C4-2B (cell line): ENCODE data around the gene CNTNAP5.

Experiments
- H3K27ac ChIP-seq: fragments of 450-650 bp; 2 replicates; pipeline ENCODE4 v1.5.1; 2017
- ZFX ChIP-seq: fragments of 450-650 bp; IDR thresholded peaks from 2 replicates; pipeline ENCODE4 v1.6.1; 2017
- TF ChIP-seq, protein P1 (sequence below): fragments of 450-650 bp; conservative IDR thresholded peaks from 2 replicates; pipeline ENCODE4 v1.5.1; 2017; ENCODE audit warnings: mild to moderate bottlenecking

Gene CNTNAP5

DNA sequence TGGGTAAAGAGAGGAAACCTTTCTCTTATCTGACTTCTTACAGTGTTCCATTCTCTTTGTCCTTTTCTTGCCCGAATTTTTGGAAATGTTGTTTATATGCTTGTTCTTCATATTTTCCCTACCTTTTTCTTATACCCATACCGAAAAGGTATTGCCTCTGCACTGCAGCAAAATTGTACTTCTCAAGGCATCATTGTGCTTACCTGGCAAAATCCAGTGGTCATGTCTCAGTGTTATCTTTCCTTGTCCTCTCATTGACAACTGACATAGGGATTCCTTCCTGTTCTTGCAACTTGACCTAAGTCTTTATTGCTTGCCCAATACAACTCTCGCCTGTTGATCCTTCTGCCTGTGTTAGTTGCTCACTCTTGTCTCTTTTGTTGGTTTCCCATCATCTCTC is 842.2 kb downstream of the CNTNAP5 start:
- TF ChIP-seq ZFX: no peak
- TF ChIP-seq, protein P1, sequence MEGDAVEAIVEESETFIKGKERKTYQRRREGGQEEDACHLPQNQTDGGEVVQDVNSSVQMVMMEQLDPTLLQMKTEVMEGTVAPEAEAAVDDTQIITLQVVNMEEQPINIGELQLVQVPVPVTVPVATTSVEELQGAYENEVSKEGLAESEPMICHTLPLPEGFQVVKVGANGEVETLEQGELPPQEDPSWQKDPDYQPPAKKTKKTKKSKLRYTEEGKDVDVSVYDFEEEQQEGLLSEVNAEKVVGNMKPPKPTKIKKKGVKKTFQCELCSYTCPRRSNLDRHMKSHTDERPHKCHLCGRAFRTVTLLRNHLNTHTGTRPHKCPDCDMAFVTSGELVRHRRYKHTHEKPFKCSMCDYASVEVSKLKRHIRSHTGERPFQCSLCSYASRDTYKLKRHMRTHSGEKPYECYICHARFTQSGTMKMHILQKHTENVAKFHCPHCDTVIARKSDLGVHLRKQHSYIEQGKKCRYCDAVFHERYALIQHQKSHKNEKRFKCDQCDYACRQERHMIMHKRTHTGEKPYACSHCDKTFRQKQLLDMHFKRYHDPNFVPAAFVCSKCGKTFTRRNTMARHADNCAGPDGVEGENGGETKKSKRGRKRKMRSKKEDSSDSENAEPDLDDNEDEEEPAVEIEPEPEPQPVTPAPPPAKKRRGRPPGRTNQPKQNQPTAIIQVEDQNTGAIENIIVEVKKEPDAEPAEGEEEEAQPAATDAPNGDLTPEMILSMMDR: no peak
- H3K27ac ChIP-seq: no peak overlapping the region

DNA sequence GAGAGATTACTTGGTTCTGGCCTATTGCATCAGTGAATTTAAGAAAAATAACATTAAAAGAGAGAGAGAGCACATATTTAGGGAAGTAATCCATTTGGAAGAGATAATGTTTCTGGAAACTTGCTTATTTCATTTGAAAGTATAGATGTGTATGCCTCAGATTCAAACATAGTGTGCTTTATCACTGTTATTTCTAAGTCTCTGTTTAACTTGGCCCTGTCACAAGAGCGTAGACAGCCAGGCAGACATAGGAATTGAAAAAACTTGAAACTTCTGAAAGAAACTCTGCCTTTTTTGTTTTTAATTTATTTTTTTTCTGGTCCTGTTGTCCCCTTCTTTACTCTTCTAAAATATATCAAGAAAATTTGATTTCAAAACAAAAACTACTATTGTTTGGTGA is 849.1 kb downstream of the CNTNAP5 start:
- H3K27ac ChIP-seq: no peak overlapping the region
- TF ChIP-seq ZFX: no peak
- TF ChIP-seq, protein P1: no peak

DNA sequence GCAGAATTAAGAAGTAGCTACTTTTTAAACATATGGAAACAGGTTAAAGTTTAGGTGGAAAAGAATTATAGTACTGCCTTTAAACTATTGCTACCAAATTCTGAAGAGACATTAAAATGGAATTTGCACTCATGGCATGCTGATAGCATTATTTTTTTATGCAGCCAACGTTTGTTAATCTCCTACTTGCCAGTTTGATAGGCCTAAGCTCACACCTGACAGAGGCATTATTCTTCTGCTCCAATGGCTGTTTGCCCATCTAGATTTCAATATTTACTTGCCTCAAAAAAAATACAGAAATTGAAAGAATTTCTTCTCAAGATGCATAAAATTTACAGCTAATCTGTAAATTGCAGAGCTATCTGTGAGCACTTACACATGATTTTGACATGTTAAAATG is 849.6 kb downstream of the CNTNAP5 start:
- H3K27ac ChIP-seq: no peak overlapping the region

DNA sequence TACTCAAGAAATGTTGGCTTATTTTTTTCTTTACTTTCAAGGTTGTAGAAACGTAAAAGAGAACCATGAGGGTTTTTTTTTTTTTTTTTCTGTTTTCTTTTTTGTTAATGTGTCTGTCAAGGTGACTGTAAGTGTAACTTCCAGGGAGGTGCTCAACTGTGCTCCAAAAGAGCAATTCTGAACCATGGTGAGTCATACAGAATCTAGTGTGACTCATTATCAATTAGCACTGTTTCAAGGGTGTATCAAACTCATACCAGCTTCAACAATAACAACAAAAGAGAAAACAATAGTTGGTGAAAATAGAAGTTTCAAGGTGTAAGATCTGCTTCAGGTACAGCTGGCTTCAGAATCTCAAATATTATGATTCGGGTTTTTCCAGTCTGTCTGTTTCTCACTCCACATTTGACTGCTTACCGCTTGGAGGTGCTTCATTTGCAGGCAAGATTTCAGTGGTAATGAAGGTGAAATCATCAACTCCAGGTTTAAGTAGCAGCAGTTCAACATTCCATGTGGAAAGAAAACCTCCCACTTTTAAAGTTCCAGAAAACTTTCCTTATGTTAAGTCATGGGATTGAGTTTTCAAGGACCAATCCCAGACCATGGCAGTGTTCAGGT is 850.6 kb downstream of the CNTNAP5 start:
- TF ChIP-seq ZFX: no peak
- TF ChIP-seq, protein P1: no peak
- H3K27ac ChIP-seq: no peak overlapping the region

More for the DNA sequence above, 849.6 kb downstream of the CNTNAP5 start:
- TF ChIP-seq, protein P1: no peak
- no peak for TF ChIP-seq ZFX

DNA sequence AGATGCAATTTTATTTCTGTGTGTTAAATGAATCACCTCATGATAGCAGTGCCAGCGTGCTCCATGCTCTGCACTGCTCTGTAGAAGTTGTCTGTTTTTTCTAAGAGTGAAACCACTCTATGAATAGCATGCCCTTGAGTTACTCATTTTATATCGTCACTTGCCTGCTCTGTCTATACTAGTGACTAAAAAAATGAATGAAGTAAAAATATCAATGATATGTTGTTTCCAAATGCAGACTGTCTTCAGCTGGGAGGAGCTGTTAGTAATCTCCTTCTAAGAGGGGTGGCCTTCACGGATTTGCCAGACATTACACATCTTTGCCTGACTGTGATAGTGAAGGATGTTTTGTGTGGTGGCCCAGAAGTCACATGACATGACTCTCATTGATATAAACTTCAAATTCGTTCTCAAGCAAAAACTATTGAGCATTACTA is 852.1 kb downstream of the CNTNAP5 start:
- no peak for TF ChIP-seq ZFX
- TF ChIP-seq, protein P1: no peak
- H3K27ac ChIP-seq: no peak overlapping the region

DNA sequence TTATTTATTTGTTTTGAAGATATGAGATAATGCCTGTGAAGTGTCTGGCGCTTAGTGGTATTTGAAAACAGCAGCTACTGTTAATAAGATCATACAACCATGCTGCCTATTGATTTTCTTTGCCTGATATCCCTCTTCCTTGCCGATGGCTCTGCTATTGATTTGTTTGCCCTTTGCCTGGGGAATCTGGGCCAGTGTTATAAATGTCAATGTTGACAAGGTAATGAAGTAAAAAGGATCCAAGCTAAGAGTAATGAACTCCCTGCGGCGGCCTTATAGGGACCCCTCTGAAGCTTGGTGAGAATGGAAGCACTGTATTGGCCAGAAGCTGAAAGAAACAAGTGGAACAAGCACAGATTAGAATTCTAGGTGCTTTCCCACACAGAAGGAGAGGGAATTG is 854.6 kb downstream of the CNTNAP5 start:
- H3K27ac ChIP-seq: no peak overlapping the region
- no peak for TF ChIP-seq ZFX
- TF ChIP-seq, protein P1: no peak

DNA sequence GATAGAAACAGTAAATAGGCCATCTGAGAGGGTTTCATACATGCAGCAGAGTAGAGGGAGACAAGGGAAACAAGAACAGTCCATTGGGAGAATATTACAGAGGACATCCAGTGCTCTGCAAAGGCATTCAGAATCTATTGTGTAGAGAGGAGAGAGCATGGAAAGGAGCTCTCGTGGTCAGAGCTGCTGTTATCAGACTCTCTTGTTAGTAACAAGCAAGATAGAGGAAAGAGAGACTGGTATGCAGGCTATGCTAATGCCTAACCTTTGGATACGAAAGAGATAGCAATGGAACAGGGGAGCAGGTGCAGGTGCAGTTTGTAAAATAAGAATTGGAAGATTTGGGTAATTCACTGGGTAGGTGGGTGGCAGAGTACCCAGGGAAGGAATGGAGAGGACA is 855.9 kb downstream of the CNTNAP5 start:
- TF ChIP-seq, protein P1: no peak
- no peak for TF ChIP-seq ZFX
- H3K27ac ChIP-seq: no peak overlapping the region
